HepG2 (cell line): Measurements from ENCODE around the gene HARBI1. TPM values are rescaled to one million over a fixed set of nuclear protein-coding genes. Genes with fewer than 3 reads are reported as not detected.

Experiments used
- ATAC-seq: fragments of 200-7000 bp; cut with Tn5 transposase; 3 replicates; pipeline ENCODE4 v1.9.1; 2020; ENCODE audit warnings: mild to moderate bottlenecking, moderate library complexity
- BruUV-seq: library from RNA; stranded (reverse); fragments of 400-500 nt; replicated peaks from 2 replicates; lab custom pipeline; 2021; lab: Mats Ljungman, UMichigan
- CTCF ChIA-PET: fragments of 300-600 bp; formaldehyde crosslinking; extraction: SDS; loops from one replicate; lab custom pipeline; 2021; ENCODE audit warnings: low total read pairs, inconsistent platforms, low intra/inter-chr PET ratio; lab: Yijun Ruan, JAX
- POLR2A ChIA-PET: fragments of 350-600 bp; sonication (Branson Sonifier 250); formaldehyde crosslinking; loops from one replicate; lab custom pipeline; 2020; ENCODE audit warnings: antibody characterized with exemption, inconsistent platforms; lab: Yijun Ruan, JAX
- DNase-seq: peaks from one replicate; pipeline ENCODE4 v3.0.0-alpha.2; 2015; ENCODE audit warnings: low spot score
- FAIRE-seq: peaks from 3 replicates; lab custom pipeline; 2011; peaks lifted over from hg19 to GRCh38; lab: Jason Lieb, UNC
- H2AFZ ChIP-seq: one replicate; pipeline ENCODE4 v1.6.1; 2011; ENCODE audit warnings: low read length, inconsistent platforms
- H3K27ac ChIP-seq: fragments of 300-600 bp; 3 replicates; pipeline ENCODE4 v1.8.0; 2011; ENCODE audit warnings: mixed run types, mild to moderate bottlenecking, mixed read lengths, low read length, inconsistent platforms; ENCODE audit not compliant: insufficient read depth; ENCODE audit errors: extremely low read length
- H3K27me3 ChIP-seq, 2 experiments: fragments of 200-600 bp in 1 of 2; 2 replicates in 1 of 2; 3 replicates in 1 of 2; pipeline versions ENCODE4 v1.6.0 to v1.8.0; 2011; ENCODE audit warnings: low read length in 2 of 2, mild to moderate bottlenecking in 2 of 2, moderate library complexity in 2 of 2, inconsistent platforms in 1 of 2; ENCODE audit not compliant: insufficient read depth in 2 of 2, control insufficient read depth in 1 of 2
- H3K36me3 ChIP-seq, 2 experiments: fragments of 200-600 bp in 1 of 2; replicated peaks in 1 of 2; 2 replicates in 1 of 2; 3 replicates in 1 of 2; pipeline versions ENCODE4 v1.5.1 to v1.8.0; 2011; ENCODE audit warnings: low read length in 2 of 2, inconsistent platforms in 1 of 2; ENCODE audit not compliant: insufficient read depth in 2 of 2, control insufficient read depth in 1 of 2
- H3K4me1 ChIP-seq: 2 replicates; pipeline ENCODE4 v1.5.1; 2012; ENCODE audit warnings: low read length, inconsistent platforms; ENCODE audit not compliant: insufficient read depth
- H3K4me2 ChIP-seq: 2 replicates; pipeline ENCODE4 v1.6.0; 2011; ENCODE audit warnings: low read depth, low read length, inconsistent platforms
- H3K4me3 ChIP-seq, 3 experiments: fragments of 200-600 bp in 1 of 3; sonication (generic), shearing (Covaris generic) in 1 of 3; replicated peaks in 1 of 3; 2 replicates each; pipeline ENCODE4 v1.5.1; 2011 to 2016; ENCODE audit warnings: low read length in 3 of 3, inconsistent platforms in 2 of 3, low read depth in 2 of 3, mild to moderate bottlenecking in 2 of 3, control low read depth in 1 of 3, mixed read lengths in 1 of 3; ENCODE audit not compliant: insufficient read depth in 1 of 3
- H3K79me2 ChIP-seq: one replicate; pipeline ENCODE4 v1.6.1; 2011; ENCODE audit warnings: low read length, inconsistent platforms; ENCODE audit not compliant: insufficient read depth
- H3K9ac ChIP-seq: 2 replicates; pipeline ENCODE4 v1.6.0; 2011; ENCODE audit warnings: mild to moderate bottlenecking, low read depth, low read length, inconsistent platforms; ENCODE audit not compliant: insufficient read depth
- H3K9me3 ChIP-seq: 2 replicates; pipeline ENCODE4 v1.5.1; 2012; ENCODE audit warnings: mild to moderate bottlenecking, low read length
- H4K20me1 ChIP-seq: 2 replicates; pipeline ENCODE4 v1.6.0; 2011; ENCODE audit warnings: inconsistent platforms, mild to moderate bottlenecking, low read length, moderate library complexity; ENCODE audit not compliant: insufficient read depth
- IRF2 ChIP-seq: IDR thresholded peaks from 2 replicates; pipeline ENCODE4 v1.6.1; 2018; ENCODE audit warnings: missing genetic modification reagents, missing compliant biosample characterization
- MAFF ChIP-seq: IDR thresholded peaks from 2 replicates; pipeline ENCODE4 v1.6.1; 2011; ENCODE audit warnings: low read depth, low read length, improper control_type of control experiment
- MAFK ChIP-seq, 2 experiments: IDR thresholded peaks in 1 of 2; conservative IDR thresholded peaks in 1 of 2; 2 replicates each; pipeline ENCODE4 v1.6.1; 2011; ENCODE audit warnings: improper control_type of control experiment in 2 of 2, low read length in 2 of 2
- MXI1 ChIP-seq: IDR thresholded peaks from 3 replicates; pipeline ENCODE4 v1.6.1; 2012; ENCODE audit warnings: low read depth, low read length, inconsistent platforms, borderline replicate concordance
- PHF20 ChIP-seq: sonication (generic); formaldehyde crosslinking; IDR thresholded peaks from 2 replicates; pipeline ENCODE4 v1.5.0; 2020; ENCODE audit warnings: mild to moderate bottlenecking, missing genetic modification reagents
- PITX1 ChIP-seq: sonication (generic); formaldehyde crosslinking; IDR thresholded peaks from 2 replicates; pipeline ENCODE4 v1.5.1; 2020; ENCODE audit warnings: mild to moderate bottlenecking, missing genetic modification reagents
- SP5 ChIP-seq: IDR thresholded peaks from 2 replicates; pipeline ENCODE4 v1.6.1; 2016; ENCODE audit warnings: low read depth, borderline replicate concordance
- U2AF2 ChIP-seq: fragments of 200-400 bp; formaldehyde crosslinking; IDR thresholded peaks from 2 replicates; pipeline ENCODE4 v1.6.1; 2017; ENCODE audit warnings: low read depth, mild to moderate bottlenecking, low read length
- ZFP91 ChIP-seq: sonication (generic); formaldehyde crosslinking; IDR thresholded peaks from 2 replicates; pipeline ENCODE4 v1.9.0; 2022; ENCODE audit warnings: missing genetic modification reagents, mild to moderate bottlenecking, borderline replicate concordance
- ZNF850 ChIP-seq: sonication (generic); formaldehyde crosslinking; conservative IDR thresholded peaks from 2 replicates; pipeline ENCODE4 v1.9.0; 2021; ENCODE audit warnings: mild to moderate bottlenecking, missing genetic modification reagents
- ZSCAN5A ChIP-seq: sonication (generic); formaldehyde crosslinking; IDR thresholded peaks from 2 replicates; pipeline ENCODE4 v1.8.0; 2022; ENCODE audit warnings: mild to moderate bottlenecking, missing genetic modification reagents, borderline replicate concordance
- WGBS: methylation state at CpG from one replicate; pipeline ENCODE4 v1.1.6; 2017; ENCODE audit warnings: low lambda C conversion rate; 5-methylcytosine and 5-hydroxymethylcytosine counted together
- in situ Hi-C: cut with HindIII; loops from 2 replicates; pipeline ENCODE4 v1.10.0; 2017; ENCODE audit warnings: low pct_unique_long_range_greater_than_20kb; ENCODE audit not compliant: extremely low pct_ligation_motif_present
- intact Hi-C: fragments of 100-400 bp; cut with micrococcal nuclease; formaldehyde crosslinking; loops from one replicate; pipeline ENCODE4 v1.10.0; 2022; ENCODE audit not compliant: unreplicated experiment
- polyA plus RNA-seq, 8 experiments: library from polyadenylated mRNA; depleted of rRNA in 3 of 8; stranded (reverse) in 7 of 8; unstranded in 1 of 8; fragments of >200 nt; fragmentation: Illumina TruSeq in 4 of 8; extraction: Trizol in 4 of 8; gene quantifications; 2 replicates each; pipeline versions ENCODE4 v1.2.1 to v1.2.3, GENCODE V29; 2011 to 2016; ENCODE audit warnings: low read depth in 4 of 8, missing spikeins in 1 of 8, mixed read lengths in 1 of 8; ENCODE audit not compliant: insufficient read depth in 1 of 8
- total RNA-seq, 5 experiments: library from RNA; depleted of rRNA; stranded (reverse); fragments of >200 nt; fragmentation: Illumina TruSeq; extraction: Trizol; gene quantifications; 2 replicates each; pipeline ENCODE4 v1.2.3, GENCODE V29; 2016; ENCODE audit warnings: low read depth in 1 of 5

HARBI1 gene
- total and polyA plus RNA-seq, 2 of the 13 experiments (the other 11 are each of a cell fraction or from before 2014, with no cell fraction given), result 2.5 to 4.8 TPM

GRCh38 chr11:46593550-46594373, 23.3 kb downstream of the HARBI1 start, which contains the start of gene AMBRA1 (continued):
- 0 out of 2 replicates have a peak, but pooled peaks have one; percentile 61 for TF ChIP-seq ZNF850
- peak; percentile 43 for TF ChIP-seq PHF20 (CRISPR knock-in tag)
- no peak for TF ChIP-seq U2AF2

GRCh38 chr11:46590740-46591605, 26.1 kb downstream of the HARBI1 start:
- no peak for ATAC-seq
- in situ Hi-C loops, result no loop called here
- TF ChIP-seq MAFF (peak; percentile 67), ZFP91 (CRISPR knock-in tag) (peak; percentile 71), IRF2 (CRISPR knock-in tag) (peak; percentile 13; the same call in 1 of the 2 replicates), ZSCAN5A (CRISPR knock-in tag) (no peak), MXI1 (no peak), MAFK (conservative IDR thresholded peaks at IDR 0.05 in 1 of 2, IDR thresholded peaks at IDR 0.05 in 1 of 2; ENCODE audit: low read length in 2 of 2) (peak; percentile 72 to 77), SP5 (CRISPR knock-in tag) (0 out of 2 replicates have a peak, but pooled peaks have one; percentile 10), PITX1 (CRISPR knock-in tag) (0 out of 2 replicates have a peak, but pooled peaks have one; percentile 23)
- Histone ChIP-seq H2AFZ (no peak overlapping the region), H3K4me2 (peak overlapping the region; percentile 79), H3K79me2 (peaks cover 84% of the 10 kb centered on the region), H3K4me1 (peaks cover 63% of the 10 kb centered on the region), H3K9me3 (no peaks in the 10 kb centered on the region), H3K4me3 (peak overlapping the region; percentile 73 to 97 (median 87)), H3K27me3 (peaks cover 0 to 4% of the 10 kb centered on the region in 2 experiments; a peak in 1 of 5 replicates), H3K27ac (peak overlapping the region; percentile 97), H3K36me3 (peaks cover 0 to 6% of the 10 kb centered on the region in 2 experiments; a peak in 1 of 5 replicates), H3K9ac (peak overlapping the region; percentile 91), H4K20me1 (peaks cover 24% of the 10 kb centered on the region)
- POLR2A ChIA-PET, result interaction anchor here (0.6 to 2.5 kb wide), 3 partner anchors 25 to 67 kb away, joined by 3 to 13 read pairs (median 6); no protein-coding TSS in a partner anchor
- intact Hi-C loops, result no loop called here
- 28% methylated on average over 11 of the region's 11 CpGs for WGBS
- TSS peak; percentile 46 for BruUV-seq
- FAIRE-seq, result no peak
- no peak for DNase-seq
- CTCF ChIA-PET, result no interaction called here
